IPS-15b (cell line): Measurements from ENCODE around the gene TJP1.
"Not testable (repeated sequence)": the region's sequence is repeated elsewhere in the genome, so short reads cannot be mapped to it uniquely, and the experiment has no call there.

Experiments used
- H3K27me3 ChIP-seq: one replicate; pipeline ENCODE4 v1.6.1; 2013; ENCODE audit warnings: low read length; ENCODE audit not compliant: control insufficient read depth, insufficient read depth
- H3K36me3 ChIP-seq: one replicate; pipeline ENCODE4 v1.6.1; 2013; ENCODE audit warnings: low read length; ENCODE audit not compliant: control insufficient read depth, insufficient read depth
- H3K4me1 ChIP-seq: one replicate; pipeline ENCODE4 v1.6.1; 2013; ENCODE audit warnings: mild to moderate bottlenecking, low read length; ENCODE audit not compliant: control insufficient read depth, insufficient read depth
- H3K4me3 ChIP-seq: one replicate; pipeline ENCODE4 v1.5.1; 2013; ENCODE audit warnings: low read depth, low read length
- H3K9ac ChIP-seq: one replicate; pipeline ENCODE4 v1.6.1; 2013; ENCODE audit warnings: low read depth, mild to moderate bottlenecking, low read length
- H3K9me3 ChIP-seq: one replicate; pipeline ENCODE4 v1.6.1; 2013; ENCODE audit warnings: mild to moderate bottlenecking, low read length; ENCODE audit not compliant: control insufficient read depth, insufficient read depth

The TJP1 gene

GRCh38 chr15:29736744-29737020, 85.6 kb downstream of the TJP1 start:
- H3K9me3 ChIP-seq: no peaks in the 10 kb centered on the region
- H3K9ac ChIP-seq: no peak overlapping the region
- H3K36me3 ChIP-seq: no peaks in the 10 kb centered on the region
- no peaks in the 10 kb centered on the region for H3K27me3 ChIP-seq
- H3K4me1 ChIP-seq: no peaks in the 10 kb centered on the region
- no peak overlapping the region for H3K4me3 ChIP-seq

DNA sequence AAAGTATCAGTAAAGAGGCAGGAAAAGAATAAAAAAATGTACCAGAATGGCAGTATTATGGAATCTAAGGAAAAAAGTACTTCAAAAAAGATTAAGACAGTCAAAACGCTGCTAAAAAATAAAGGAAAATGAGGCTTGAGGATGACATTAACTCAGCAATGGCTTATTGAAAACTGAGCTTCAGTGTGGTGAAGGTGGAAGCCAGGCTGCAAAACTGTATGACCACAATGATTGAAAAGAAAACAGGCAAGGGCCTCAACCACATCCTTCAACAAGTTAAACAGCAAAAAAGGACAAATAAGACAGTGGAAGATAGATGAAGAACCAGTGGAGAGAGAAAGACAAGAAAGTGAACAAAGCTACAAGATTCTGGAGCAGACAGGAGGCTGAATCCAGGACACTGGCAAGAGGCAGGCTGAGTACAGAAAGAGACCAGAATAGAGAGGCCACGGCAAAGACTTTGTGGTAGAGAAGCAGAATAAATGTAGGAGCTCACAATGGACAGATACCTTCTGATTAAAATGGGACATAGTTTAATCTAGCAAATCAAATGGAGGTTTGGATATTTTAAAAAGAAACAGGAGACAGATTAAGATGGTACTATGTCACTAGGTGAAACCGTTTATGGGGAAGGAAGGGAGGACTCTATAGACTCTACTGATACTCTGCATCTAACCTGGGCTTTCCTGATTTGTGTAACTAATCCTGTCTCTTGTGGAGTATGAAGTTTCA, 86.1 kb downstream of the TJP1 start:
- H3K36me3 ChIP-seq: no peaks in the 10 kb centered on the region
- no peaks in the 10 kb centered on the region for H3K9me3 ChIP-seq
- no peak overlapping the region for H3K9ac ChIP-seq
- H3K27me3 ChIP-seq: no peaks in the 10 kb centered on the region
- H3K4me1 ChIP-seq: no peaks in the 10 kb centered on the region
- no peak overlapping the region for H3K4me3 ChIP-seq

GRCh38 chr15:29734917-29735572, 87.2 kb downstream of the TJP1 start:
- Histone ChIP-seq H3K9me3 (no peaks in the 10 kb centered on the region), H3K27me3 (no peaks in the 10 kb centered on the region), H3K36me3 (no peaks in the 10 kb centered on the region), H3K4me1 (no peaks in the 10 kb centered on the region), H3K4me3 (no peak overlapping the region), H3K9ac (no peak overlapping the region)

DNA sequence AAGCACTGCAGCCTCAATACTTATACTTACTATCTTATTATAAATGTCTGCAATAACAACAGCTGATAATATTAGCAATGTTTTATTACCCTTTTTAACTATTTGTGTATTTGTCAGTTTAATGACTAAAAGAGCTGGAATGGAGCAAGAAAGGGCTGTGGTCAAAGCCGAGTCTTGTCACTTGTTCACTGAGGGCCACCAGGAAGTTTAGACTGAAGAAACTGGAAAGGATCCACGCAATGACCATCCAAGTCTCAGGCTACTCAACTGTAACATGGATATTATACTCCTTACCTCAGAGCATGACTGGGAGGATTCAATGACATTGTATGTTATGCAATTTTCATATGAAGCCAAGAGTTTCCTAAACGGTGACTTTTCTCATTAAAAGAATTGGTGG, 90.4 kb downstream of the TJP1 start:
- no peaks in the 10 kb centered on the region for H3K27me3 ChIP-seq
- peaks cover 3% of the 10 kb centered on the region for H3K36me3 ChIP-seq
- H3K4me1 ChIP-seq: no peaks in the 10 kb centered on the region
- H3K9ac ChIP-seq: no peak overlapping the region
- H3K9me3 ChIP-seq: no peaks in the 10 kb centered on the region
- no peak overlapping the region for H3K4me3 ChIP-seq

DNA sequence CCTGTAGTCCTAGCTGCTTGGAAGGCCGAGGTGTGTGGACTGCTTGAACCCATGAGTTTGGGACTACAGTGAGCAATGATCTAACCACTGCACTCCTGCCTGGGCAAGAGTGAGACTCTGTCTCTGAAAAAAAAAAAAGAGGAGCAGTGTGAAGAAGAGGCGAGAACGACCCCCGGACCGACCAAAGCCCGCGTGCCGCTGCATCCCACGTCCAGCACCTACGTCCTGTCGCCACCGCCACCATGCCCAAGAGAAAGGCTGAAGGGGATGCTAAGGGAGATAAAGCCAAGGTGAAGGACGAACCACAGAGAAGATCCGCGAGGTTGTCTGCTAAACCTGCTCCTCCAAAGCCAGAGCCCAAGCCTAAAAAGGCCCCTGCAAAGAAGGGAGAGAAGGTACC, 91.8 kb downstream of the TJP1 start:
- H3K4me3 ChIP-seq, H3K9ac ChIP-seq, H3K27me3 ChIP-seq, H3K4me1 ChIP-seq, H3K9me3 ChIP-seq, H3K36me3 ChIP-seq: not testable (repeated sequence)

DNA sequence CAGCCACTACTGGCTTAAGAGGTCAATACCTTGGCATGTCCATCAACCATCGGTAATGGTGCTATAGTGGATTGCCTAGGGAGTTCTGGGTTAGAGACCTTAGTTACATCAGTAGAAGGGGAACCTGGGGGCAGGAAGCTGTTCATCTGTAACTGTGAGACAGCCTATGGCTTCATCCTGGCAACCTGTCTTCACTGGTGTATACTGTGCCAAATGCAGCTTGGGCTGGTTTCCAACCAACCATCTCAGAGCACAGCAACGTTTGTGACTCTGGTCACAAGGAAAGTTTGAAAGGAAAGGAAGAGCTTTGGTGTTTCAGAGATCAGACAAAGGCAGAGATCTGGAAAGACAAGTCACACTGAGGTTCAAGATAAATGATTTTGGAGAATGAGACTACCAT, 93.8 kb downstream of the TJP1 start:
- Histone ChIP-seq H3K4me3 (no peak overlapping the region), H3K27me3 (no peaks in the 10 kb centered on the region), H3K4me1 (no peaks in the 10 kb centered on the region), H3K36me3 (peaks cover 14% of the 10 kb centered on the region), H3K9me3 (peaks cover 3% of the 10 kb centered on the region), H3K9ac (no peak overlapping the region)

- H3K27me3 ChIP-seq: no peaks in the 10 kb centered on the region
- no peak overlapping the region for H3K4me3 ChIP-seq
- H3K9ac ChIP-seq: no peak overlapping the region
- peaks cover 3% of the 10 kb centered on the region for H3K9me3 ChIP-seq
- peaks cover 16% of the 10 kb centered on the region for H3K36me3 ChIP-seq
- H3K4me1 ChIP-seq: no peaks in the 10 kb centered on the region
Observed at GRCh38 chr15:29727871-29728270, 94.4 kb downstream of the TJP1 start.

- H3K4me1 ChIP-seq: no peaks in the 10 kb centered on the region
- H3K9me3 ChIP-seq: peaks cover 9% of the 10 kb centered on the region
- no peak overlapping the region for H3K9ac ChIP-seq
- H3K27me3 ChIP-seq: no peaks in the 10 kb centered on the region
- H3K4me3 ChIP-seq: no peak overlapping the region
- H3K36me3 ChIP-seq: peaks cover 24% of the 10 kb centered on the region
Observed at GRCh38 chr15:29726553-29726952, 95.7 kb downstream of the TJP1 start.

- Histone ChIP-seq H3K4me1 (no peaks in the 10 kb centered on the region), H3K9me3 (peaks cover 9% of the 10 kb centered on the region), H3K4me3 (no peak overlapping the region), H3K36me3 (peaks cover 28% of the 10 kb centered on the region), H3K27me3 (no peaks in the 10 kb centered on the region), H3K9ac (no peak overlapping the region)
Observed at GRCh38 chr15:29724026-29724425, 98.2 kb downstream of the TJP1 start.

DNA sequence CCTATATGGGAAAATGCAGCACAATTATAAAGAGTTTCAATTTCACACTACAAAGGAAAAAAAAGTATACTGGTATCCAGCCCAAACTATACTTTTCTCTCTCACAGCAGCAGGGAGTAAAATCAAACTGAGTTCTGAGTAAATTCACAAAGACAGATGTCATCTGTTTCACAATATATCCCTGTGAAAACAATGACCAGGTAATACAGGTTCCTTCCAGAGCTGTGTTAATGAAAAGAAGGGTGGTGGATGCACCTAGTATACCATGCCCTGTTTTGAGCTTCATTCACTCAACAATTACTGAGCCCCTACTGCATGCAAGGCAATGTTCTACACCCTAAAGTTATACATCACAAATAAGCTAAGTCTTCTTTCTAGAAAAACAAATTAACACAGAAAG, 108.5 kb downstream of the TJP1 start:
- Histone ChIP-seq H3K36me3 (peaks cover 35% of the 10 kb centered on the region), H3K4me3 (no peak overlapping the region), H3K9ac (no peak overlapping the region), H3K4me1 (no peaks in the 10 kb centered on the region), H3K9me3 (no peaks in the 10 kb centered on the region), H3K27me3 (no peaks in the 10 kb centered on the region)

GRCh38 chr15:29712149-29712885, 110.0 kb downstream of the TJP1 start:
- H3K9me3 ChIP-seq: no peaks in the 10 kb centered on the region
- no peak overlapping the region for H3K9ac ChIP-seq
- peaks cover 30% of the 10 kb centered on the region for H3K36me3 ChIP-seq
- H3K27me3 ChIP-seq: no peaks in the 10 kb centered on the region
- no peak overlapping the region for H3K4me3 ChIP-seq
- no peaks in the 10 kb centered on the region for H3K4me1 ChIP-seq

- no peaks in the 10 kb centered on the region for H3K27me3 ChIP-seq
- H3K4me1 ChIP-seq: no peaks in the 10 kb centered on the region
- no peaks in the 10 kb centered on the region for H3K9me3 ChIP-seq
- H3K4me3 ChIP-seq: no peak overlapping the region
- H3K36me3 ChIP-seq: peaks cover 32% of the 10 kb centered on the region
- no peak overlapping the region for H3K9ac ChIP-seq
Observed at GRCh38 chr15:29711531-29711930, 110.7 kb downstream of the TJP1 start.
